GM21515 (cell line): ENCODE results near the gene PCID2.

Experiments
- ATAC-seq: cut with Tn5 transposase; IDR thresholded peaks from one replicate; pipeline ENCODE4 v1.9.1; 2021; ENCODE audit not compliant: unreplicated experiment

Gene PCID2

GRCh38 chr13:113187883-113188665 is 20.4 kb downstream of the PCID2 start:
- ATAC-seq, result no peak

- no peak for ATAC-seq
These were observed 21.2 kb downstream of the PCID2 start for GRCh38 chr13:113187263-113187669.

- peak; percentile 87 for ATAC-seq
These were observed 22.2 kb downstream of the PCID2 start for GRCh38 chr13:113186061-113186900.

GRCh38 chr13:113184568-113185440 is 23.7 kb downstream of the PCID2 start:
- ATAC-seq, result no peak

- ATAC-seq, result no peak
These were observed 24.9 kb downstream of the PCID2 start for GRCh38 chr13:113183450-113184129.

GRCh38 chr13:113182046-113182445 is 26.4 kb downstream of the PCID2 start:
- no peak for ATAC-seq

- no peak for ATAC-seq
These were observed 28.9 kb downstream of the PCID2 start for GRCh38 chr13:113179374-113180230.

GRCh38 chr13:113178896-113179167 is 29.6 kb downstream of the PCID2 start:
- ATAC-seq, result no peak

- no peak for ATAC-seq
These were observed 30.2 kb downstream of the PCID2 start for GRCh38 chr13:113178070-113178895.

GRCh38 chr13:113176822-113177221 is 31.6 kb downstream of the PCID2 start:
- ATAC-seq, result no peak

GRCh38 chr13:113176280-113176679 is 32.2 kb downstream of the PCID2 start:
- ATAC-seq, result no peak

GRCh38 chr13:113172419-113172926 is 36.0 kb downstream of the PCID2 start:
- no peak for ATAC-seq

- no peak for ATAC-seq
These were observed 37.0 kb downstream of the PCID2 start for GRCh38 chr13:113171250-113172125.

- no peak for ATAC-seq
These were observed 38.0 kb downstream of the PCID2 start for GRCh38 chr13:113170511-113170910.

- ATAC-seq, result no peak
These were observed 38.9 kb downstream of the PCID2 start for GRCh38 chr13:113169277-113170272.

- no peak for ATAC-seq
These were observed 40.3 kb downstream of the PCID2 start for GRCh38 chr13:113168211-113168610.

GRCh38 chr13:113167575-113167974 is 40.9 kb downstream of the PCID2 start:
- ATAC-seq, result no peak
